Transverse colon (tissue), 4 donors: ENCODE results near the gene SCYGR2. TPM values are rescaled to one million over a fixed set of nuclear protein-coding genes. Genes with fewer than 3 reads are reported as not detected.

Source experiments
- DNase-seq: peaks from one replicate; pipeline ENCODE4 v3.0.0-alpha.2; 2019
- H3K27ac ChIP-seq, 4 donors: fragments of 200-600 bp; sonication (generic); 2 replicates each; pipeline ENCODE4 v1.5.1; 2016 to 2018; ENCODE audit warnings: inconsistent platforms in 4 of 4
- H3K27me3 ChIP-seq: fragments of 200-600 bp; sonication (generic); 2 replicates; pipeline ENCODE4 v1.5.1; 2017; ENCODE audit warnings: inconsistent platforms
- H3K36me3 ChIP-seq, 4 donors: fragments of 200-600 bp; sonication (generic); 2 replicates each; pipeline ENCODE4 v1.5.1; 2017 to 2019; ENCODE audit warnings: inconsistent platforms in 4 of 4
- H3K4me1 ChIP-seq, 4 donors: fragments of 200-600 bp; sonication (generic); 2 replicates each; pipeline ENCODE4 v1.5.1; 2017 to 2020; ENCODE audit warnings: inconsistent platforms in 4 of 4
- H3K4me3 ChIP-seq, 4 donors: fragments of 200-600 bp; sonication (generic); 1 replicate in 1 of 4; 2 replicates in 3 of 4; pipeline versions ENCODE4 v1.5.1 to v1.6.1; 2017 to 2019; ENCODE audit warnings: inconsistent platforms in 4 of 4
- H3K9me3 ChIP-seq, 2 donors: fragments of 200-600 bp; sonication (generic); 2 replicates each; pipeline ENCODE4 v1.5.1; 2017 to 2019; ENCODE audit warnings: inconsistent platforms in 2 of 2
- CTCF ChIP-seq, 5 experiments: fragments of 200-600 bp in 3 of 5; fragments of 450-650 bp in 2 of 5; sonication (generic) in 3 of 5; IDR thresholded peaks; 1 replicate in 2 of 5; 2 replicates in 3 of 5; pipeline ENCODE4 v1.5.1; 2016 to 2017; ENCODE audit warnings: antibody characterized with exemption in 5 of 5, inconsistent platforms in 3 of 5, mild to moderate bottlenecking in 2 of 5, moderate library complexity in 1 of 5
- EP300 ChIP-seq: sonication (generic); formaldehyde crosslinking; IDR thresholded peaks from one replicate; pipeline ENCODE4 v1.6.1; 2017; ENCODE audit warnings: antibody characterized with exemption, low read depth
- POLR2A ChIP-seq: fragments of 450-650 bp; IDR thresholded peaks from one replicate; pipeline ENCODE4 v1.6.1; 2016; ENCODE audit warnings: antibody characterized with exemption, mild to moderate bottlenecking, moderate library complexity
- POLR2AphosphoS5 ChIP-seq, 3 donors: sonication (generic); formaldehyde crosslinking; IDR thresholded peaks; one replicate each; pipeline ENCODE4 v1.6.1; 2016; ENCODE audit warnings: antibody characterized with exemption in 3 of 3
- WGBS, 2 donors: methylation state at CpG; one replicate each; pipeline ENCODE4 v1.1.5; 2018; ENCODE audit warnings: low coverage in 1 of 2; 5-methylcytosine and 5-hydroxymethylcytosine counted together
- in situ Hi-C, 4 donors: fragments of 200-750 bp; cut with MboI; loops; one replicate each; pipeline versions ENCODE4 v1.15.0 to v1.15.1; 2017; ENCODE audit warnings: low sequenced_read_pairs in 3 of 4, low pct_ligation_motif_present in 1 of 4, low pct_unique_long_range_greater_than_20kb in 1 of 4
- intact Hi-C: fragments of 100-400 bp; cut with DNase I; formaldehyde crosslinking; loops from one replicate; pipeline ENCODE4 v1.15.1; 2023; ENCODE audit warnings: low total_unique reads
- total RNA-seq, 4 donors: library from RNA; depleted of rRNA; stranded (reverse); fragments of >200 nt; gene quantifications; one replicate each; pipeline ENCODE4 v1.1.0, GENCODE V29; 2016

Gene SCYGR2
- total RNA-seq, 4 donors from 2014 or later: not detected

GRCh38 chr2:227632827-227633226, 34.1 kb downstream of the SCYGR2 start:
- in situ Hi-C loops: no loop called here
- no peak for DNase-seq
- TF ChIP-seq CTCF (IDR thresholded peaks at IDR 0.05) (no peak), EP300 (no peak), POLR2A (no peak), POLR2AphosphoS5 (IDR thresholded peaks at IDR 0.05) (no peak)
- H3K27ac ChIP-seq: no peak overlapping the region
- no peaks in the 10 kb centered on the region for H3K4me1 ChIP-seq
- no peaks in the 10 kb centered on the region for H3K27me3 ChIP-seq
- no peak overlapping the region for H3K4me3 ChIP-seq
- intact Hi-C loops: no loop called here
- 77 to 78% methylated on average over 6 of the region's 6 CpGs for WGBS, 2 donors
- no peaks in the 10 kb centered on the region for H3K36me3 ChIP-seq
- no peaks in the 10 kb centered on the region for H3K9me3 ChIP-seq

GRCh38 chr2:227634201-227634600, 35.5 kb downstream of the SCYGR2 start:
- in situ Hi-C loops (no loop called here), intact Hi-C loops (no loop called here)
- DNase-seq: no peak
- H3K27me3 ChIP-seq: no peaks in the 10 kb centered on the region
- H3K36me3 ChIP-seq: no peaks in the 10 kb centered on the region
- WGBS, 2 donors: 69 to 74% methylated on average over 3 of the region's 3 CpGs
- no peaks in the 10 kb centered on the region for H3K9me3 ChIP-seq
- no peak overlapping the region for H3K4me3 ChIP-seq
- TF ChIP-seq POLR2A (no peak), POLR2AphosphoS5 (IDR thresholded peaks at IDR 0.05) (no peak), EP300 (no peak), CTCF (IDR thresholded peaks at IDR 0.05) (no peak)
- no peaks in the 10 kb centered on the region for H3K4me1 ChIP-seq
- no peak overlapping the region for H3K27ac ChIP-seq

DNA sequence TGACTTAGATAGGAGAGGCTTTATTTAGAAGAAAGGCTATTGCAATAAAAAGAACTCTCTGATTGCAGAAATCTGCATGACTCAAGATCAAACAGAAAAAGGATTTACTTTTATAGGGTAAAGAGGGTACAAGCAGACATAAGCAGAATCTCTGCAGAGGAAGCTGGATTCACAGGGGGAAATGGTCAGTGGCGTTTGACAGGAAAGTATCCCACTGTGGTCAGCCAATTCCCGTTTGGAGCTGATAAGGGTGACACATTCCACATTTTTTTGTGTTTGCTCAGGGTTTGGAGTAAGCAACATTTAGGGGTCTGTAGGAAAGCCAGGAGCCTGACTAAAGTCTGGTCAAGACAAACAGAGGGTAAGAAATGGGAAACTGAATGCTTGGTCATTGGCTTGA, 44.0 kb downstream of the SCYGR2 start:
- TF ChIP-seq EP300 (no peak), POLR2A (no peak), CTCF (IDR thresholded peaks at IDR 0.05) (no peak), POLR2AphosphoS5 (IDR thresholded peaks at IDR 0.05) (no peak)
- intact Hi-C loops (no loop called here), in situ Hi-C loops (no loop called here)
- no peak overlapping the region for H3K4me3 ChIP-seq
- H3K36me3 ChIP-seq: no peaks in the 10 kb centered on the region
- DNase-seq: no peak
- WGBS, 2 donors: 36 to 43% methylated on average over 1 to 2 of the region's 2 CpGs
- H3K27me3 ChIP-seq: no peaks in the 10 kb centered on the region
- no peak overlapping the region for H3K27ac ChIP-seq
- H3K9me3 ChIP-seq: no peaks in the 10 kb centered on the region
- no peaks in the 10 kb centered on the region for H3K4me1 ChIP-seq

GRCh38 chr2:227643990-227644551, 45.4 kb downstream of the SCYGR2 start:
- Histone ChIP-seq H3K4me1 (no peaks in the 10 kb centered on the region), H3K9me3 (no peaks in the 10 kb centered on the region), H3K27me3 (no peaks in the 10 kb centered on the region), H3K36me3 (no peaks in the 10 kb centered on the region), H3K4me3 (no peak overlapping the region), H3K27ac (no peak overlapping the region)
- 72% methylated on average over 5 of the region's 5 CpGs; no CpG with 5 or more reads in 1 of the 2 donors for WGBS, 2 donors
- TF ChIP-seq POLR2A (no peak), CTCF (IDR thresholded peaks at IDR 0.05) (no peak), EP300 (no peak), POLR2AphosphoS5 (IDR thresholded peaks at IDR 0.05) (no peak)
- intact Hi-C loops (no loop called here), in situ Hi-C loops (no loop called here)
- DNase-seq: no peak

Other genes with a start within 250 kb of the SCYGR2 start
- gene TM4SF20, start 219.6 kb upstream of the SCYGR2 start, total RNA-seq: 10 to 100 TPM in 1 of 4 donors, 1 to 10 TPM in 1, under 1 TPM in 2; 0.40 to 10.2 (median 1.1) TPM
- gene SCYGR1, start 210.9 kb upstream of the SCYGR2 start, total RNA-seq: not detected
- 10 to 100 TPM; 15.5 to 76.3 (median 32.9) TPM for gene AGFG1, start 126.7 kb upstream of the SCYGR2 start, total RNA-seq
- not detected for gene SCYGR3, start 15.9 kb downstream of the SCYGR2 start, total RNA-seq
- not detected for gene SCYGR4, start 18.6 kb downstream of the SCYGR2 start, total RNA-seq
- not detected for gene SCYGR5, start 67.9 kb downstream of the SCYGR2 start, total RNA-seq
- 10 to 100 TPM in 1 of 4 donors, 1 to 10 TPM in 3; 4.2 to 24.9 (median 7.3) TPM for gene SLC19A3, start 119.1 kb downstream of the SCYGR2 start, total RNA-seq
- not detected for gene SCYGR6, start 125.9 kb downstream of the SCYGR2 start, total RNA-seq
- not detected for gene SCYGR7, start 129.4 kb downstream of the SCYGR2 start, total RNA-seq
- gene SCYGR8, start 147.0 kb downstream of the SCYGR2 start, total RNA-seq: not detected
- 10 to 100 TPM in 1 of 4 donors, 1 to 10 TPM in 2, not detected in 1; 4.5 to 70.7 (median 9.3) TPM for gene CCL20, start 214.9 kb downstream of the SCYGR2 start, total RNA-seq